ENCODE results near the gene ACACB.

The ACACB gene

GRCh38 chr12:109301643-109302168 lies 185.3 kb downstream of the ACACB start:
- DNase-seq (ENCODE audit: low read depth, low spot score), result no peak

GRCh38 chr12:109302358-109302757 lies 186.0 kb downstream of the ACACB start:
- no peak for DNase-seq (ENCODE audit: low read depth, low spot score)

GRCh38 chr12:109302770-109303169 lies 186.4 kb downstream of the ACACB start:
- no peak for DNase-seq (ENCODE audit: low read depth, low spot score)

- no peak for DNase-seq (ENCODE audit: low read depth, low spot score)
Measured at GRCh38 chr12:109304485-109304884, 188.1 kb downstream of the ACACB start.

- no peak for DNase-seq (ENCODE audit: low read depth, low spot score)
Measured at GRCh38 chr12:109305547-109305946, 189.2 kb downstream of the ACACB start.

- no peak for DNase-seq (ENCODE audit: low read depth, low spot score)
Measured at GRCh38 chr12:109307051-109307450, 190.7 kb downstream of the ACACB start.

GRCh38 chr12:109308534-109309380 lies 192.4 kb downstream of the ACACB start, which contains the start of gene FOXN4:
Gene FOXN4, minus strand, starts transcription at chr12:109309284. Its CDS starts 963 bp downstream, at chr12:109308321.
- no peak for DNase-seq (ENCODE audit: low read depth, low spot score)

- DNase-seq (ENCODE audit: low read depth, low spot score), result no peak
Measured at GRCh38 chr12:109309381-109310246, 193.2 kb downstream of the ACACB start.

- no peak for DNase-seq (ENCODE audit: low read depth, low spot score)
Measured at GRCh38 chr12:109310247-109311125, 194.1 kb downstream of the ACACB start.

Measured in activated naive CD8-positive, alpha-beta T cell treated with anti-CD3 and anti-CD28 coated beads, Interleukin-2, amount 50 U/mL, for 16 hours (primary cell).